Body of pancreas (tissue), 4 donors: ENCODE data around the gene SZRD1.

Experiments
- CTCF ChIP-seq, 7 experiments: fragments of 450-650 bp in 4 of 7; fragments of 200-600 bp in 3 of 7; sonication (generic) in 3 of 7; IDR thresholded peaks; one replicate each; pipeline ENCODE4 v1.5.1; 2016 to 2019; ENCODE audit warnings: antibody characterized with exemption in 7 of 7
- POLR2A ChIP-seq, 3 donors: fragments of 450-650 bp; IDR thresholded peaks; one replicate each; pipeline ENCODE4 v1.6.1; 2016; ENCODE audit warnings: antibody characterized with exemption in 3 of 3, mild to moderate bottlenecking in 2 of 3

- no peak for TF ChIP-seq POLR2A (IDR thresholded peaks at IDR 0.05)
- no peak for TF ChIP-seq CTCF (IDR thresholded peaks at IDR 0.05)
These were observed 26.8 kb downstream of the SZRD1 start for GRCh38 chr1:16393570-16394521.
